GM12872 (cell line): ENCODE results near the gene COX10.

Experiments
- CTCF ChIP-seq: IDR thresholded peaks from 3 replicates; pipeline ENCODE4 v1.5.1; 2011; ENCODE audit warnings: low read depth, mild to moderate bottlenecking, low read length, moderate library complexity; ENCODE audit not compliant: insufficient read depth

Gene COX10

GRCh38 chr17:14094676-14095601 is 25.6 kb downstream of the COX10 start:
- TF ChIP-seq CTCF = no peak

GRCh38 chr17:14095631-14096030 is 26.3 kb downstream of the COX10 start:
- no peak for TF ChIP-seq CTCF

- TF ChIP-seq CTCF = no peak
Observed at GRCh38 chr17:14098246-14098645, 28.9 kb downstream of the COX10 start.

GRCh38 chr17:14101976-14102375 is 32.7 kb downstream of the COX10 start:
- no peak for TF ChIP-seq CTCF

- no peak for TF ChIP-seq CTCF
Observed at GRCh38 chr17:14103836-14104235, 34.5 kb downstream of the COX10 start.

- no peak for TF ChIP-seq CTCF
Observed at GRCh38 chr17:14104734-14105133, 35.4 kb downstream of the COX10 start.

- no peak for TF ChIP-seq CTCF
Observed at GRCh38 chr17:14107889-14108288, 38.6 kb downstream of the COX10 start.
